ENCODE results near the gene CREBZF. TPM values are rescaled to one million over a fixed set of nuclear protein-coding genes. Genes with fewer than 3 reads are reported as not detected.

Gene CREBZF
- total and polyA plus RNA-seq, 9 of the 15 experiments (the other 6 are each of a cell fraction or from before 2014, with no cell fraction given), result 7.2 to 70.2 (median 40.5) TPM

DNA sequence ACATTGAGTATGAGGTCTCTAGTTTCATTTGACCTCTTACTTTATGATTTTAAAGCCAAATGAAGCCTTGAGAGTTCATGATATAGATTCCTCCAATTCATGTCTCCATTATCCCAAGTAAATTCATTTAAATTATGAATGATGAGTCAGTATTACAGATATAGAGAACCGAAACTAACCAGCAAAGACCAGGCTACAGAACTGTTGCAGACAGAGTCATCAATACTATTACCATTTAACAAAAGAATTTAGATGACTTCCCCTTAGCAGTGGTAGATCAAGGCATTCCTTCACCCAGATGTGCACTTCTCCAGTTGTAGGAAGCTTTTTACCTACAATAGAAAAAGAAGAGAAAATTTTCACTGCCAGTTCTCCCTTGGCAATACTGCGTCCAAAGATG is 32.8 kb upstream of the CREBZF start:
- Histone ChIP-seq H2AFZ (ENCODE audit: low read depth, low read length) (no peak overlapping the region), H4K20me1 (replicated peaks; ENCODE audit: control insufficient read depth, insufficient read depth, low read length) (no peaks in the 10 kb centered on the region), H3K27me3 (ENCODE audit: control insufficient read depth in 2 of 2, insufficient read depth in 2 of 2, low read length in 2 of 2) (0 out of 5 replicates have a peak, but pooled peaks cover 0 to 5% of the 10 kb centered on the region in 2 experiments), H3K27ac (ENCODE audit: extremely low read depth, low read depth, low read length) (no peak overlapping the region), H3K9ac (ENCODE audit: insufficient read depth in 1 of 2, low read depth in 2 of 2, low read length in 2 of 2) (no peak overlapping the region), H3K79me2 (ENCODE audit: control insufficient read depth, insufficient read depth, low read length) (no peaks in the 10 kb centered on the region), H3K4me1 (replicated peaks in 1 of 2; ENCODE audit: control insufficient read depth in 2 of 2, insufficient read depth in 2 of 2, low read length in 2 of 2) (no peaks in the 10 kb centered on the region), H3K9me1 (ENCODE audit: control insufficient read depth, insufficient read depth, low read length) (no peaks in the 10 kb centered on the region), H3K9me3 (replicated peaks; ENCODE audit: control insufficient read depth, insufficient read depth, low read depth, low read length) (no peaks in the 10 kb centered on the region), H3K4me3 (no peak overlapping the region), H3K36me3 (ENCODE audit: control insufficient read depth, insufficient read depth, low read length) (no peaks in the 10 kb centered on the region), H3K4me2 (ENCODE audit: insufficient read depth, low read length) (no peak overlapping the region)
- TF ChIP-seq U2AF2 (optimal IDR thresholded peaks at IDR 0.05; ENCODE audit: low read depth, low read length) (no peak), RBM17 (IDR thresholded peaks at IDR 0.05; ENCODE audit: borderline replicate concordance, low read depth, low read length) (no peak), NFXL1 (CRISPR knock-in tag; IDR thresholded peaks at IDR 0.05) (no peak), JUNB (CRISPR knock-in tag; conservative IDR thresholded peaks at IDR 0.05) (no peak), ZNF408 (CRISPR knock-in tag; IDR thresholded peaks at IDR 0.05; ENCODE audit: low read depth) (no peak), CBFB (CRISPR knock-in tag; IDR thresholded peaks at IDR 0.05) (no peak)
- TF ChIP-seq, protein P1, sequence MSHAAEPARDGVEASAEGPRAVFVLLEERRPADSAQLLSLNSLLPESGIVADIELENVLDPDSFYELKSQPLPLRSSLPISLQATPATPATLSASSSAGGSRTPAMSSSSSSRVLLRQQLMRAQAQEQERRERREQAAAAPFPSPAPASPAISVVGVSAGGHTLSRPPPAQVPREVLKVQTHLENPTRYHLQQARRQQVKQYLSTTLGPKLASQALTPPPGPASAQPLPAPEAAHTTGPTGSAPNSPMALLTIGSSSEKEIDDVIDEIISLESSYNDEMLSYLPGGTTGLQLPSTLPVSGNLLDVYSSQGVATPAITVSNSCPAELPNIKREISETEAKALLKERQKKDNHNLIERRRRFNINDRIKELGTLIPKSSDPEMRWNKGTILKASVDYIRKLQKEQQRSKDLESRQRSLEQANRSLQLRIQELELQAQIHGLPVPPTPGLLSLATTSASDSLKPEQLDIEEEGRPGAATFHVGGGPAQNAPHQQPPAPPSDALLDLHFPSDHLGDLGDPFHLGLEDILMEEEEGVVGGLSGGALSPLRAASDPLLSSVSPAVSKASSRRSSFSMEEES (CRISPR knock-in tag; IDR thresholded peaks at IDR 0.05), result no peak
- FAIRE-seq, result no peak
- intact Hi-C loops (cut with micrococcal nuclease) (no loop called here), in situ Hi-C loops (cut with MboI) (no loop called here)
- no peak for DNase-seq (ENCODE audit: extremely low read depth in 1 of 4, low spot score in 3 of 4)
- WGBS (ENCODE audit: insufficient coverage, low coverage, missing lambda C conversion rate), result 0% methylated on average over 2 of the region's 2 CpGs
- ChIA-PET CTCF (ENCODE audit: low intra/inter-chr PET ratio) (no interaction called here), POLR2A (no interaction called here)
- no peak for ATAC-seq
- no TSS peak for BruUV-seq (replicated peaks)

Measured in K562 (cell line).